Measurements from ENCODE around the gene DMGDH.

DMGDH gene

DNA sequence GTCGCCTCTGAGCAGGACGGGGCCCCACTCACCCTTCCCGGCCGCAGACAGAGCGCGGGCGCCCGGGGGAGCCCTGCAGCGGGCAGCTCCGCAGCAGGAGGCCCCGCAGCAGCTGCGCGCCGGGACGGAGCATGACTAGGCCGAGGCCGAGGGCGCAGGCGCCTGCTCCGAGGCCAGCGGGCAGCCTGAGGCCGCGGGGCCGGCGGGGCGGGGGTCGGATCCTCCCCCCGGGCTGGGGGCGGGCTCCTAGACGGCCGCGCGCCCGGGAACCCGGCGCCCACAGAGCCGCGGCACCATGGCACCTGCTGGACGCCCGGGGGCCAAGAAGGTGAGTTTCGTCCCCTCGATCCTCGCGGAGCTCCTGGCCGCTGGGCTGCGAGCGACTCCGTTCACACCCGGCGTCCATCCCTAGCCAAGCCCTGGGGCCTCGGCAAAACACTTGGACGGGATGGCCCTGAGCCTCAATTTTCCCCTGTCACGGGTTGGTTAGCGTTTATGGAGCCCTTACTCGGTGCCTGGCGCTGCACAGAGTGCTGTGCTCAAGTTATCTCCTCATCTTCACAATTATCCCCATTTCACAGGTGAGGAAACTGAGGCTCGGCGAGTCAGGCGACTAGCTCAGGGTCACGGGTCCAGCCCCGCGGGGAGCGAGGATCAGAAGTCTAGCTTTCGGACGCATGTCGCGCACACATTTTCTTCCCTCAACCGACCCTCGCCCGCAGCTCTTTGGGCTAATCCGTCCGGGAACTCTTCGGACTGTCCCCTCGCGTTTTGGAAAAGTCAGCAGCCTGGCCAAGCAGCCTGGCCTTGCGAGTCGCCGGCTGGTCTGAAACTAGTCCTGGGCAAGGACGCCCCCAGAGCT lies at the start of gene DMGDH, which contains the start of gene BHMT2:
Gene DMGDH, minus strand, starts transcription at position 187 of the 862 bp plus-strand sequence. Its CDS starts 54 bp downstream, at position 133.
Gene BHMT2, plus strand, starts transcription at position 280 of the 862 bp plus-strand sequence. Its CDS starts 16 bp downstream, at position 296.
- in situ Hi-C loops (cut with MboI; ENCODE audit: low sequenced_read_pairs), result no loop called here

DNA sequence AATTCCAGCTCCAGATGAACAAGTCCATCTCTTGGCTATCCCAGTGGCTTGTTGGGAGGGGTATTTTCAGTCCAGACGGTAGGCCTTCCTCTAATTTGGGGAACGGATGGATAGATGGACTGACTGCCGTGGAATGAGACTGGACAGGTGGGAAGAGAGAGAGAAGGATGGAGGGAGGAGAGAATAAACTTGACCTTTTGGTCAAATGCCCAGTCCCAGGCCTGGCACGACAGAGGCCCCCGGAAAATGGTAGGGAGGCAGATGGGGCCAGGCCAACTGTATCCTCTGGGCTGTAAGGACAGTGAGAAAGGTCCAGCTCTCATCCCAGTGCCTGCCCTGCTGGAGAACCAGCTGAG lies 43.2 kb upstream of the DMGDH start:
- in situ Hi-C loops (cut with MboI; ENCODE audit: low sequenced_read_pairs), result no loop called here

DNA sequence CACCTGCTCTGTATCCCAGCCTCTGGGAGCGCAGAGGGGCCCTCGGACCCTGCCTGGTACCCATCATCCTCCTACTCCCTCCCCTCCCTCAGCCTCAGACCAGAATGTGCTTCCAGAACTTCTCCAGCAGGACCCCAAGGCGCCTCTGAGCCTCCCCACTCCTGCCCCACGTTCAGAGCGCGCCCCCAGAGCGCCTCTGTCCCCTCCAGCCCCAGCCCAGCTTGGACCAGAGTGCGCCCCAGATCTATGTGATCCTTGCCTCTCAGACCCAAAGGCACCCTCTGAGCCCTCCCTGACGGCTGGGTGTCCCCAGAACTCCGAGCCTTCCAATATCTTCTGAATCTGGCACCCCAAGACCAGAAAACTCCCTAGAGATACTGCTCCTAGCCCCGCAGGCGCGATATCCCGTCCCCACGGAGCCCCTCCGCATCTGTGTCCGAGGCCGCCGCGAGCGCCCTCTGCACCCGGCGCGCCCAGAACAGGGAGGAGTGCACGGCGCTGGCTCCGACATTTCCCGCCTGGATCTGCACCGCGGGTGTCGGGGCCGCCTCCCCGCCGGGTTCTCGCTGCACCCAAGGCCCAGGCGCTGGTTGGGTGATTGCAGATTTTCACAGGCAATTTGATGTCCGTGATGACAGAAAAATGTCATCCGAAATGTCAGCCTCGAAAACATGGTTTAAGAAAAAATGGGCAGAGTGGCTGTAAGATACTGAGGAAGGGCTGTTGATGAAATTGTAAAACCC lies 42.7 kb upstream of the DMGDH start:
- in situ Hi-C loops (cut with MboI; ENCODE audit: low sequenced_read_pairs), result no loop called here

DNA sequence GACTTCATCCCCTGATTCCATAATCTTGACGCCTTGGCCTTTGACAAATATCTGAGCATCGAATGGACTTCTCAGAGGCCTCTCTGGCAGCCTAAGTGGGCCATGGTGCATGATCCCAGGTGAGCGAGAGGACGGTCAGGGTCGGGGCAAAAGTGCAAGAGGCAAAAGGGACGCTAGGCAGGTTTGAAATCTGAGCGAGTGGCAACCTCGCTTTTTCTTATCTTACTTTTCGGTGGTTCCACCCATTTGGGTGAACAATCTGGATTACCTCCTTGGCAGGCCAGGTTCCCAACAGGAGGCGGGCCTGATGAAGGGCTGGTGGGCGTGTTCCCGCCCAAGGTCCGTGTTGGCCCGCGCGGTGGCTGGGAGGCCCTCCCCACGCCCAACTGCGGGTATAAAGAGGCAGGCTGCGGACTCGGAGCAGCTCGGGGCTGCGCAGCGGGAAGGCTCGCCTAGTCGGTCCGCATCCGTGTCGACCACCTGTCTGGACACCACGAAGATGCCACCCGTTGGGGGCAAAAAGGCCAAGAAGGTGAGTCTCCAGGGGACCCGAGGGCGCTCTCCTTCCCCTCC lies 42.0 kb upstream of the DMGDH start, which contains the start of gene BHMT:
Gene BHMT, plus strand, starts transcription at position 423 of the 573 bp plus-strand sequence. Its CDS starts 77 bp downstream, at position 500.
- in situ Hi-C loops (cut with MboI; ENCODE audit: low sequenced_read_pairs), result no loop called here

DNA sequence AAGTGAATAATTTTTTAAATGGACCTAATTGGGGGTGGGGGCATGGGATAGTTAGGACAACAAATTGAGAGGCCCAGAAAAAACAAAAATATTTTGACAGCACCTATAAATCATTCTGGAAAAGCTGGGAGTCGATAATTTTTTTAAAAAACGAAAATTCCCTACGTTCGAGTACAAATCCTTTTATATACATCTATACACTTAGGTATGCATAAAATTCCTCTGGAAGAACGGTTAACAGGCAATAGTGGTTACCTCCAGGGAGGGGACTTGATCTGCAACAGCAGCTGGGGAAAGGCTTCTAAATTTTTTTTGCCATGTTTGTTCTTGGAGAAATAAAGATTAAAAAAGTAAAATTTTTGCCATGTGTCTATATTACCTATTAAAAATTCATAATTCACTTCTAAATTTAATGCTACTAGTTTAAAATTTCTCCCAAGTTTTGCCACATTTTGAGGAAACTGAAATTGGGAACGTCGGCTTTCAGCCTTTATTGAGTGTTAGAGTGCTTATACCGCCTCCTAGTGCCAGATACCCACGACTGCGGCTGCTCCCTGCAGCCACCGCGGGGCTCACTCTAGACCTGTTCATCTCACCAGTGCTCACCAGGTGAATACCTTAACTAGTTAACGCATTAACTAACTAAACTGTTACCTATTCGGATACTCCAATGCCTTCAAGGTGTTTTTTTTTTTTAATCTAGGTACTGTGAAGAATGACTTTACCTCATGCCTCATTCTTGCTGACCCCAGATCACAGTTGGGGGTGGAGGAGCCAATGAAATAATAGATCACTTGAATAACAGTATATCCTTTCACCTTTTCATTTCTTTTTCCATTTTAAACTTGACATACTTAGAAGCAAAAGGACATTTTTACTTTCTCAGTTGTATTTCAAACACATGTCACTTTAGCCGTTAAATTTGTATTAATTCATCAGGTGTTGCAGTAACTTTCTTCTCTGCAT lies 40.3 kb upstream of the DMGDH start:
- in situ Hi-C loops (cut with MboI; ENCODE audit: low sequenced_read_pairs), result no loop called here

DNA sequence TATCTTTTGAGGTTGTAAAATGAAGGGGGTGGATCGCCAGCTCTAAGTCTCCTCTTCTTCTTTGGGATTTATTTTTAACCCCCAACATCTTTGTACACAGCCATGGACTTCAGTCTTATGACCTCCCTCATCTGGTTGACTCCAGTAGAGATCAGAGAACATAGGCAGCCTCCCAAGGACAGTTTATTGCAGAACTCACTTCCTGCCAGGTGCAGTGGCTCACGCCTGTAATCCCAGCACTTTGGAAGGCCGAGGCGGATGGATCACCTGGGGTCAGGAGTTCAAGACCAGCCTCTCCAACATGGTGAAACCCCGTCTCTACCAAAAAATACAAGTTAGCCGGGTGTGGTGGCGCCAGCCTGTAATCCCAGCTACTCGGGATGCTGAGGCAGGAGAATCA lies 39.3 kb upstream of the DMGDH start:
- in situ Hi-C loops (cut with MboI; ENCODE audit: low sequenced_read_pairs), result no loop called here

DNA sequence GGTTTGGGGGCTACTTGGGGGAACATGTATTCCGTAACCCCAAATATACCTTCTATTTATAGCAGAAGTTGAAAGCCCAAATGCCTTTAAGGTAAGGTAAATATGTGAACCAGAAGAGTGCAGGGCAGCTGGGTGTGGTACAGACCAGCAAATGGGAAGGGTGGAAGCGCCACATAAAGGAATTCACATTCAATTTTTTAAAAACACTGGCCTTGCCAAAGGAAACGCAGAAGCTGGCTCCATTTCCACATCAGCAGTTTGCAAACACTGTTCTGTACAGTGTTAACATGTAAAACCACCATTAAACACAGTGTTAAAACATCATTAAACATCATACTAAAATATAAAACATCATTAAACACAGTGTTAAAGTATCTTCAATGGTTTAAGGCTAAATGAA lies 38.6 kb upstream of the DMGDH start:
- in situ Hi-C loops (cut with MboI; ENCODE audit: low sequenced_read_pairs), result no loop called here

DNA sequence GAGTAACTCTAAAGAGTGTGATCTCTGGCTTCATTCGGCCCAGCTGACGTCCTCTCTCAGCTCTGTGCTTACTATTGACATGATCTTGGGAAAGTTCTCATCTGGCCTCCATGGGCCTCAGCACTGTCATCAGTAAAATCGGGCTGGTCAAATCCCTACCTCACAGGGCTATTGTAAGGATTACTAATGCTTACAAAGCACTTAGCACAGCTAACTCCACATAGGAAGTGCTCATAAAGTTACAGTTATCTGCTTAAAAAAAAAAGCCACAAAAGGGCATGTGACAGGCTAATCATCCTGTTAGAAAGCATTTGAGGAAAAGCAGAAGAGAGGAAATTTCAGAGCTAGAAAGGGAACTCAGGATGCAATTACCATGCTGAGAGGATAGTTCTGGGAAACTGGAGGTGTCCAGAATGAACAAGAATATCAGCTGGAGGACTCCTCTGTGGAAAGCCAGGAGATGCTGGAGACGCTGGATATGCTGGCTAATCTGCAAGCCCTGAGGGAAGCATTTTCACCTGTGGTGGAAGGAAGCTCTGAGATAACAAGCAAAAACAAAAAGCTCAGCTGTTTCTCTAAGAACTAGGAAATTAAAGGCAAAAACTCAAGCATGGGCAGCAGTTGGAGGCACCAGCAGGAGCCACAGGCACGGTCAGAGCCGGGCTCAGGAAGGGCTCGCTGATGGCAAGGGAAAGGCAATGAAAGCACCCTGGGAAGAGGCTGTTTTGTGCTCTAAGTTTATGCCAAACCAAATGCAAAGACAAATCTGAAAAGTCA lies 37.7 kb upstream of the DMGDH start:
- in situ Hi-C loops (cut with MboI; ENCODE audit: low sequenced_read_pairs), result no loop called here

DNA sequence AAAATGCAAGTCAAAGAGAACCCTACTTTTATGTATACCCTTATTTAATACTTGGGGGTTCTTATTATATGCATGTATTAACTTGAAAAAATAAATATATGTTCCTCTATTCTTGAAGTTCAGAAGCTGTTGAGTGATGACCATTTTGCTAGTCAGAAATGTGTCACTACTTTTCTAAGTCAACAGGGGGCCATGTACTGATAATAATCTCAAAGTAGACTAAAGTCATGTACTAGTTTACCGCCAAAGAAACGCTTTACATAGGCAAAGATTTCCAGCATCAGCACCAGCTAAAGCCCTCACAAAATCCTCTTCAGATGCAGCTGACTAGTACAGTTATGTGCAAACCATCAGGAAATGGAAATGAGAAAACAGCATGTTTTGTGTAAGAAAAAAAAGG lies 36.4 kb upstream of the DMGDH start:
- in situ Hi-C loops (cut with MboI; ENCODE audit: low sequenced_read_pairs), result no loop called here

DNA sequence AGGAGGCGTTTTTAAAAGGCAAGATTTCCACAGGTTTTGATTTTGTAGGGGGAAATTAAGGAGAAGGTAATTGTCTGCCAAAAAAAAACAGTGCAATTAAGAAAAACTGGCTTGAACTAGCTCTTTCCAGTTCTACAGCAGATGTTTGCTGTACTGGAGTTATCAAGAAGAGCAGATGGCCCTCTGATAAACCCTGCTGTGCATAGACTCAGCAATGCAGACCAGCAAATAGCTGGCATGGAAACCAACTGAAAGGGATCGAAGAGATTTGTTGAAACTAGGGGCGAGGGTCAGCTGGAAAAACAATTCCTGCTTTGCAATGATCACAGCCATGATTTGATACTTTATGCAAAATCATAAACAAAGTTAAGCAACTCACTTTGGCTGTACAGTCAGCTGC lies 24.3 kb upstream of the DMGDH start:
- in situ Hi-C loops (cut with MboI; ENCODE audit: low sequenced_read_pairs), result no loop called here

DNA sequence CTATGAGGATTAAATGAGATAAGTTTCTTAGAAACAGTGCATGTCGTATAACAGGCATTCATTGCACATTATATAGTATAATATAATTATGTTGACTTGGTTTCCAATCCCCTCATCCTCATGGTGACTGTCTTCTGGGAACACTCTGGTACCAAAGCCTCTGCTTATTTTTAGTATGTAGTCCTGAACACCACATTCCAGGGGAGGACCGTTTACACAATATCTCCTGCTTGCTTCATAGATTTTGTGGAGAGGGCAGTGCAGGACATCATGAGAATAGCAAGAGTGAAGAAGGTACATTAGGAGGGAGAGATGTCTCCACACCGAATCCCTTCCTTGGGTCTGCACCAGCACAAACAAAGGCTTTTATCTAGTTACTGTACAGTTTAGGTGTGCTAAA lies 21.6 kb upstream of the DMGDH start:
- in situ Hi-C loops (cut with MboI; ENCODE audit: low sequenced_read_pairs), result no loop called here

DNA sequence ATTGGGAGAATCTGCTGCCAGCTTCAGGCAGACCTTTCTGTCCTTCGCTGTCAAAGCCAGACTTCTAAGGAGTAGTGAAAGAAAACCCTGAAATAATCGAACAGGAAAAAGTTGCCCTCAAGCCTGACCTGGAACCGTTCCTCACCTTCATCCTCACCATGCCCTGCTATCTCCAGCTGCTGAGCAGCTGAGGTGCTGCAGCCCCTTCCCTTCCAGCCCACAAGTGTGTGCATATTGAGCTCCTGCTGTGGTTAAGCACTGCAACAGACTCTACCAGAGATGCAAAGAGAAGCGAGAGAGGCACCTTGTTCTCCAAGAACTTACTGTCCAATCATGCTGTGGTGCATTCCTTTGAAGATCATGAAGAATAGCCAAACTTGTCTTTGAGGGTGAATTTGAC lies 19.0 kb upstream of the DMGDH start:
- in situ Hi-C loops (cut with MboI; ENCODE audit: low sequenced_read_pairs), result no loop called here

DNA sequence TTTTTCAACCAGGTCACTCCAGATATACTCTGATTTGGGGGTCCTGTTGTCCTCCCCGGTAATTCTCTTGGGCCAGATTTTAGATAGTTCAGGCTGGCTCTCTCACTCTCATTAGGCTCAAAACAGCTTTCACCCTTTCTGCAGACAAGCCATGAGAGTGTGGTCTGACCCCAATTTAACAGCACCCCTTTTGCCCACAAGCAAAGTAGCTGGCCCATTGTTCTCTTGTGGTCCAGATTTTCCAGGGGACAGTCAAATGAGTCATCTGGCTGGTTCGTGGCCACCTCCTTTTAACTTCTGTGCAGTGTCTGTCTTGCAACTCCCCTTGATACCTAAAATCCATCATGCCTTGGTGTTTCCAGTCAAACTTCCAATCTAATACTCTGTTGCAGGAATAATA lies 16.6 kb upstream of the DMGDH start:
- in situ Hi-C loops (cut with MboI; ENCODE audit: low sequenced_read_pairs), result no loop called here

DNA sequence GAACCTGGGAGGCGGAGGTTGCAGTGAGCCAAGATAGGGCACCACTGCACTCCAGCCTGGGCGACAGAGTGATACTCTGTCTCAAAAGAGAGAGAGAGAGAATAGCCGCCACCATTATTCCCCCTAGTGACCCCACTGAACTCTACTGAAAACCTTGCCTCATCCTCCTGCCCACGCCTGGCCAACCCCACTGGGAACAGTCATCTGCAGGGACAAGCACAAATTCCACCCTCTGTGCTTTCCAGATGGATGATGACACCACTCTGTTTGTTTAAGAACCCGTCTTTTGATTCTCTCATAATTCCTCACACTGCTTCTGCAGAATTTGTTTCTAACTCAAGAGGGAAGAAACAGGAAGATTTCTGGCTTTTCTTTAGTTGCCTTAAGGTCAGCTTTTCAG lies 12.3 kb upstream of the DMGDH start:
- in situ Hi-C loops (cut with MboI; ENCODE audit: low sequenced_read_pairs), result no loop called here

DNA sequence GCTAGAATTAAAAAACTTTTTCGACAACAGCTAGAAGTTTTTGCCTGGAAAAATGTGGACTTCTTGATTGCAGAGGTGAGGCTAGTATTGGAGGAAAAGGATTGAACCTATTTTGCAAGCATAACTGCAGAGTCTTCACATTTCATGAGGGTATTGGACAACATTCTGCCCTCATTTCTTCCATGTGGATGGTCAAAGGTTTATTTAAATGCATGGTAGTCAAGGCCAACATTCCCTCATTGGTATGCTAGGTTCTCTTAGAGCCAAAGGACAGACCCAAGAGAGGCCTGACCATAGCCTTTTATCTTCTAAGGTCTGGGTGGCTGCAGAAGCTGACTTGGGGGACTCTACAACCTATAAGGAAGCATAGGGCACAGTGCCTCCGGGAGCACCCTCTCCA lies 11.3 kb upstream of the DMGDH start:
- in situ Hi-C loops (cut with MboI; ENCODE audit: low sequenced_read_pairs), result no loop called here

DNA sequence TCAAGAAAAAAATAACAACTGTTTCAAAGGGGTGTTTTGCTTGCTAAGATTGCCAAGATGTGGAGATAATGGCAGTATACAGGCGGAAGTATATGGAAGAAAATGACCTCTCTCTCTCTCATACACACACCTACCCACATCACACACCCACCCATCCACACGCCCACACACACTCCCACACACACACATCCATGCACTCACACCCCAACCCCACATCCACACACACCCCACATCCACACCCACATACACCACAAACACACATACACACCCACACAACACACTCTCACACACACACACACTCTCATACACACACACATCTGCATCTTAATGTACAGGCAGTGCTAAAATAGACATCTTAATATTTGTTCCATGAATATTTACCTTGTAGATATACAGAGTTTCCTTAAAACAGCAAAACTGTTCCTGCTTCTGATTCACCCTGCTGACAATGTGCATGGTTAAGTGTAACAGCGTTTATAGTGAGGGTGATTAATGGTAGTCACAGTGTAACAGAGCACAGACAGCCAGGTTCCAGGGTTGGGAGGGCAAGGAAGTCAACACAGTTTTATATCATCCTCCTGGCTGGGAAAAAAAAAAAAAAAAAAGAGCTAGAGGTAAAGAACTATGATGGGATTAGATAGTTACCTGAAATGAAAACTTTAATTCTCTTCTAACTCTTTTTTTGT lies 8.3 kb upstream of the DMGDH start:
- in situ Hi-C loops (cut with MboI; ENCODE audit: low sequenced_read_pairs), result no loop called here

DNA sequence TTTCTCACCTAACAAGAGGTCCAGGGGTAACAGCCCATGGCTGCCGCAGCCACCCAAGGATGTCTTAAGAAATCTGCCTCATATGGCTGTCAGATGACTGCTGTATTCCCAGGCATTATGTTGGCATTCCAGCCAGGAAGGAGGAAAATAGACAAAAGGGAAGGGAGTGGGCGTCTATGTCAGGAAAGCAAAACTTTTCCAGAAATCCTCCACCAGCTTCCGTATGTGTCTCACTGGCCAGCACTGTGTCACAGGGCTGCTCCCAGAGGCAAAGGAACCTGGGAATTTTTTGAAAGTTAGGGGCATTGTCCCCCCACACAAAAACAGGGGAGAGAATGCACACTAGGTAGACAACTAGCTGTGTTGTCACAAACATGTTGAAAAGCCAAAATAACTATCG lies 7.3 kb upstream of the DMGDH start:
- in situ Hi-C loops (cut with MboI; ENCODE audit: low sequenced_read_pairs), result no loop called here

DNA sequence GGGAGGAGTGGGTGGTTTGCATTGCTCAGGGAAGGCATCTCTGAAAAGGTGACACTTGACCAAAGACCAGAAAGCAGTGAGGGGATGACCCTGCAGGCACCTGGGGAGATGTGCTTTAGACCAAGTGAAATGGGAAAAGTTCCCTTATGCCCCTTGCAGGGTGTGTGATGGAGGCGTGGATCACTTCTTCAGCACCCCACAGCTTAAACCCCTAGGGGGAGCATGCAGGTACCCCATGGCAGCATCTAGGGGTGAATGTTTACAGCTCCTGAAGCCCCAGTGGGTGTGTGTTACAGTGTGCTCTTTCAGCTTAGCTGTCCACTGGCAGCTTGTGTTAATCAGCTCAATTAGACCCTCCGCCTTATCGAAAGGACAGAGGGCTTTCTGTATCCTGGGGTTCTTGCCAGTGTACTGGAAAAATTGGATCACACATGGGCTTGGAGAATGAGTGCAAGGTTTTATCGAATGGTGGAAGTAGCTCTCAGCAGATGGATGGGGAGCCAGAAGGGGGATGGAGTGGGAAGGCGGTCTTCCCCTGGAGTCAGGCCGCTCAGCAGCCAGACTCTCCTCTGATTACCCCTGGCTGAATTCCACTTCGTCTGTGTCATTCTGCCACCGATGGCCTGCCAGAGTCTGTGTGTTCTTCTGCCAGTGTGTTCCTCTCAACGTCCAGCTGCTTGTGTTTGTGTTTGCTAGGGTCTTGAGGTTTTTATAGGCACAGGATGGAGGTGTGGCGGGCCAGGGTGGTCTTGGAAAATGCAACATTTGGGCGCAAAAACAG lies 6.4 kb upstream of the DMGDH start:
- in situ Hi-C loops (cut with MboI; ENCODE audit: low sequenced_read_pairs), result no loop called here
